Measurements from ENCODE around the gene NECAB3. TPM values are rescaled to one million over a fixed set of nuclear protein-coding genes. Genes with fewer than 3 reads are reported as not detected.

The NECAB3 gene
- total and polyA plus RNA-seq, 2 donors (not counting 3 experiments of a cell fraction or from before 2014, with no cell fraction given), result 18.1 to 22.4 TPM

DNA sequence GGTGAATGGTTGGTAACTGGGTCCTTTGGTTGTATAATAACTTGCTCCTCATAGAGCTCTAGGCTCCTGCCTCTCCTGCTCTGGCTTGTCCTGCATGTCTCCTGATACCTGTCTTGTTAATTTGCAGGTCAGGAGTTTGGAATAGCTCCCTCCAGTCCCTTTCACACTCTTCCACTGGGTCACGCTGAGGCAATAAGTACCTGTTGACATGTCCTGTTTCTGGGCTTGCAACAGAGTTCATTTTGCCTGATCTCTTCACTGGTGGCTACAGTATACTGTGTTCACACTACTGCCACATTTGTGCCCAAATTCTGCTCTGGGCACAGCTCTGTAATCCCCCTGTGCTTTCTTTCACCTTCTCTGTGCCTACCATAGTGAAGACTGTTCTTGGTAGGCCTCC is 37.5 kb downstream of the NECAB3 start:
- peaks cover 2 to 9% of the 10 kb centered on the region in 2 experiments for H3K36me3 ChIP-seq (ENCODE audit: control insufficient read depth in 2 of 2, extremely low read depth in 1 of 2, insufficient read depth in 2 of 2, low read length in 2 of 2)
- dilution Hi-C loops (cut with MboI; ENCODE audit: extremely low pct_ligation_motif_present, low sequenced_read_pairs) (no loop called here), intact Hi-C loops (cut with micrococcal nuclease) (no loop called here)
- no peaks in the 10 kb centered on the region for H3K79me2 ChIP-seq (ENCODE audit: control insufficient read depth, insufficient read depth, low read length)
- H3K27me3 ChIP-seq (ENCODE audit: control insufficient read depth in 2 of 2, insufficient read depth in 2 of 2, low read length in 2 of 2), result no peaks in the 10 kb centered on the region
- no peak overlapping the region for H3K4me3 ChIP-seq (replicated peaks in 1 of 3; ENCODE audit: insufficient read depth in 1 of 3, low read depth in 1 of 3, low read length in 3 of 3)
- CTCF ChIA-PET, result interaction anchor here (1.7 kb wide), 1 partner anchor 16 kb away, joined by 4 read pairs; no protein-coding TSS in a partner anchor
- H3K9ac ChIP-seq (replicated peaks; ENCODE audit: extremely low read depth, insufficient read depth, low read length), result no peak overlapping the region
- H2AFZ ChIP-seq (ENCODE audit: low read depth, low read length), result no peak overlapping the region
- POLR2A ChIA-PET, result no interaction called here
- no peaks in the 10 kb centered on the region for H3K9me1 ChIP-seq (replicated peaks; ENCODE audit: control insufficient read depth, extremely low read depth, insufficient read depth, low read length)
- DNase-seq (ENCODE audit: low read depth, low spot score) (no peak), FAIRE-seq (no peak)
- H3K4me2 ChIP-seq (ENCODE audit: insufficient read depth, low read length), result no peak overlapping the region
- H3K9me3 ChIP-seq (replicated peaks; ENCODE audit: control insufficient read depth, insufficient read depth, low read length), result no peaks in the 10 kb centered on the region
- no peaks in the 10 kb centered on the region for H4K20me1 ChIP-seq (replicated peaks; ENCODE audit: control insufficient read depth, extremely low read depth, insufficient read depth, low read length)
- H3K4me1 ChIP-seq (ENCODE audit: control insufficient read depth, extremely low read depth, insufficient read depth, low read length), result no peaks in the 10 kb centered on the region
- BruUV-seq (replicated peaks), result no TSS peak
- TF ChIP-seq POLR2AphosphoS5 (IDR thresholded peaks at IDR 0.05; ENCODE audit: insufficient read depth, low read depth, low read length) (no peak), EZH2 (IDR thresholded peaks at IDR 0.05; ENCODE audit: borderline replicate concordance, low read depth, low read length, severe bottlenecking) (no peak), POLR2A (IDR thresholded peaks at IDR 0.05; ENCODE audit: low read depth, low read length) (no peak), FOS (IDR thresholded peaks at IDR 0.05; ENCODE audit: borderline replicate concordance, insufficient read depth, low read length) (no peak), MYC (IDR thresholded peaks at IDR 0.05; ENCODE audit: low read depth, low read length) (no peak), CTCF (IDR thresholded peaks at IDR 0.05; ENCODE audit: extremely low read depth in 1 of 2, insufficient read depth in 1 of 2, low read depth in 1 of 2, low read length in 2 of 2) (no peak), JUN (IDR thresholded peaks at IDR 0.05; ENCODE audit: borderline replicate concordance, insufficient read depth, insufficient read length, low read depth) (no peak), GATA2 (IDR thresholded peaks at IDR 0.05; ENCODE audit: insufficient read depth, insufficient read length, low read depth, low read length) (no peak)
- TF ChIP-seq, protein P1, sequence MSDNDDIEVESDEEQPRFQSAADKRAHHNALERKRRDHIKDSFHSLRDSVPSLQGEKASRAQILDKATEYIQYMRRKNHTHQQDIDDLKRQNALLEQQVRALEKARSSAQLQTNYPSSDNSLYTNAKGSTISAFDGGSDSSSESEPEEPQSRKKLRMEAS (IDR thresholded peaks at IDR 0.05; ENCODE audit: insufficient read depth, insufficient read length), result no peak
- no peak overlapping the region for H3K27ac ChIP-seq (ENCODE audit: insufficient read depth, low read depth, low read length)

Data from endothelial cell of umbilical vein (primary cell).